Type B pancreatic cell (in vitro differentiated cells): ENCODE results near the gene KIRREL3. TPM values are rescaled to one million over a fixed set of nuclear protein-coding genes. Genes with fewer than 3 reads are reported as not detected.

Source experiments
- microRNA-seq: library from miRNA; unstranded; fragments of <30 nt; microRNA quantifications from one replicate; pipeline ENCODE4, GENCODE V29; 2020
- total RNA-seq: library from RNA; stranded (reverse); gene quantifications from 2 replicates; pipeline ENCODE4 v1.2.1, GENCODE V29; 2021; ENCODE audit warnings: low replicate concordance

The KIRREL3 gene
- total RNA-seq, 1 donor from 2014 or later = 4.1 TPM

Small RNA genes lying within 50 kb of the gene (microRNA-seq; reads per million reads assigned to microRNA genes)
- gene MIR3167 = not detected
